Activated CD4-positive, alpha-beta memory T cell treated with anti-CD3 and anti-CD28 coated beads, Interleukin-2, amount 10 ng/mL, durations not matched to agents 7 days and 5 days (primary cell): ENCODE measurements around the gene YPEL2. TPM values are rescaled to one million over a fixed set of nuclear protein-coding genes. Genes with fewer than 3 reads are reported as not detected.

ENCODE experiments used
- CTCF ChIA-PET: fragments of 350-600 bp; sonication (Branson Sonifier 250); formaldehyde crosslinking; loops from one replicate; lab custom pipeline; 2021; ENCODE audit warnings: antibody characterized with exemption, inconsistent platforms; lab: Charles Lee
- POLR2A ChIA-PET: fragments of 350-600 bp; sonication (Branson Sonifier 250); formaldehyde crosslinking; loops from one replicate; lab custom pipeline; 2021; ENCODE audit warnings: antibody characterized with exemption; lab: Charles Lee
- DNase-seq: peaks from one replicate; pipeline ENCODE4 v3.0.0-alpha.2; 2020
- H3K27ac Mint-ChIP-seq: one replicate; pipeline ENCODE4 v1.8.0; 2021; ENCODE audit warnings: mild to moderate bottlenecking, mixed read lengths
- H3K27me3 Mint-ChIP-seq: one replicate; pipeline ENCODE4 v1.8.0; 2021; ENCODE audit warnings: mixed read lengths
- H3K36me3 Mint-ChIP-seq: one replicate; pipeline ENCODE4 v1.8.0; 2021; ENCODE audit warnings: low read depth, mixed read lengths
- H3K4me1 Mint-ChIP-seq: one replicate; pipeline ENCODE4 v1.8.0; 2021; ENCODE audit warnings: mixed read lengths
- H3K4me3 Mint-ChIP-seq: one replicate; pipeline ENCODE4 v1.8.0; 2021; ENCODE audit warnings: mild to moderate bottlenecking, mixed read lengths
- H3K9me3 Mint-ChIP-seq: one replicate; pipeline ENCODE4 v1.8.0; 2021; ENCODE audit warnings: mixed read lengths
- total RNA-seq, 2 experiments: library from RNA; stranded (reverse); gene quantifications; one replicate each; pipeline ENCODE4 v1.2.3, GENCODE V29; 2021

The YPEL2 gene
- total RNA-seq, 2 experiments from 2014 or later = 17.1 to 18.4 TPM

- H3K4me3 Mint-ChIP-seq = no peak overlapping the region
- no peaks in the 10 kb centered on the region for H3K27me3 Mint-ChIP-seq
- no peaks in the 10 kb centered on the region for H3K36me3 Mint-ChIP-seq
Measured at GRCh38 chr17:59423903-59424302, 92.4 kb downstream of the YPEL2 start.

GRCh38 chr17:59424331-59424730 lies 92.9 kb downstream of the YPEL2 start:
- H3K27me3 Mint-ChIP-seq = no peaks in the 10 kb centered on the region
- POLR2A ChIA-PET = interaction anchor here (1.2 kb wide), 1 partner anchor 95 kb away, joined by 4 read pairs; no protein-coding TSS in a partner anchor
- DNase-seq = no peak
- H3K36me3 Mint-ChIP-seq = no peaks in the 10 kb centered on the region
- H3K27ac Mint-ChIP-seq = no peak overlapping the region
- CTCF ChIA-PET = interaction anchor here (1.2 kb wide), 1 partner anchor 9 kb away, joined by 3 read pairs; no protein-coding TSS in a partner anchor
- H3K4me1 Mint-ChIP-seq = peaks cover 26% of the 10 kb centered on the region
- no peak overlapping the region for H3K4me3 Mint-ChIP-seq
- no peaks in the 10 kb centered on the region for H3K9me3 Mint-ChIP-seq

More at GRCh38 chr17:59423903-59424302, 92.4 kb downstream of the YPEL2 start:
- DNase-seq = no peak
- ChIA-PET POLR2A (interaction anchor here (1.1 kb wide), 1 partner anchor 9 kb away, joined by 3 read pairs; no protein-coding TSS in a partner anchor), CTCF (interaction anchor here (0.8 to 1.3 kb wide), 4 partner anchors 8 to 16 kb away, joined by 3 to 4 read pairs (median 3); no protein-coding TSS in a partner anchor)
- Mint-ChIP-seq H3K27ac (no peak overlapping the region), H3K9me3 (no peaks in the 10 kb centered on the region), H3K4me1 (peaks cover 26% of the 10 kb centered on the region)

- no peak overlapping the region for H3K27ac Mint-ChIP-seq
- H3K4me3 Mint-ChIP-seq = no peak overlapping the region
- H3K9me3 Mint-ChIP-seq = no peaks in the 10 kb centered on the region
- H3K4me1 Mint-ChIP-seq = peaks cover 26% of the 10 kb centered on the region
- H3K27me3 Mint-ChIP-seq = no peaks in the 10 kb centered on the region
- POLR2A ChIA-PET = interaction anchor here (0.7 to 1.2 kb wide), 2 partner anchors 59 to 96 kb away, joined by 3 to 4 read pairs; no protein-coding TSS in a partner anchor
- DNase-seq = no peak
- H3K36me3 Mint-ChIP-seq = no peaks in the 10 kb centered on the region
- CTCF ChIA-PET = interaction anchor here (3.1 kb wide), 1 partner anchor 95 kb away, joined by 12 read pairs; no protein-coding TSS in a partner anchor
Measured at GRCh38 chr17:59425085-59425931, 93.9 kb downstream of the YPEL2 start.

- no peaks in the 10 kb centered on the region for H3K36me3 Mint-ChIP-seq
- H3K27ac Mint-ChIP-seq = no peak overlapping the region
- POLR2A ChIA-PET = no interaction called here
Measured at GRCh38 chr17:59426031-59426430, 94.6 kb downstream of the YPEL2 start.

GRCh38 chr17:59427425-59427921 lies 96.0 kb downstream of the YPEL2 start:
- Mint-ChIP-seq H3K36me3 (no peaks in the 10 kb centered on the region), H3K4me1 (peaks cover 31% of the 10 kb centered on the region), H3K27ac (no peak overlapping the region), H3K27me3 (no peaks in the 10 kb centered on the region), H3K9me3 (peaks cover 2% of the 10 kb centered on the region), H3K4me3 (no peak overlapping the region)
- ChIA-PET POLR2A (interaction anchor here (0.9 to 1.6 kb wide), 9 partner anchors 12 to 112 kb away, joined by 3 to 9 read pairs (median 3); no protein-coding TSS in a partner anchor), CTCF (interaction anchor here (0.6 to 3.1 kb wide), 11 partner anchors 10 to 117 kb away, joined by 3 to 12 read pairs (median 4); no protein-coding TSS in a partner anchor)
- DNase-seq = peak; percentile 29

More at GRCh38 chr17:59426031-59426430, 94.6 kb downstream of the YPEL2 start:
- H3K4me1 Mint-ChIP-seq = peaks cover 26% of the 10 kb centered on the region
- CTCF ChIA-PET = interaction anchor here (0.7 to 3.1 kb wide), 5 partner anchors 15 to 115 kb away, joined by 3 to 12 read pairs (median 7); no protein-coding TSS in a partner anchor
- H3K27me3 Mint-ChIP-seq = no peaks in the 10 kb centered on the region
- no peaks in the 10 kb centered on the region for H3K9me3 Mint-ChIP-seq
- H3K4me3 Mint-ChIP-seq = no peak overlapping the region
- no peak for DNase-seq

GRCh38 chr17:59427996-59428395 lies 96.5 kb downstream of the YPEL2 start:
- CTCF ChIA-PET = interaction anchor here (0.6 to 3.1 kb wide), 10 partner anchors 10 to 118 kb away, joined by 3 to 12 read pairs (median 4); no protein-coding TSS in a partner anchor
- Mint-ChIP-seq H3K4me3 (no peak overlapping the region), H3K27me3 (no peaks in the 10 kb centered on the region), H3K4me1 (peaks cover 34% of the 10 kb centered on the region), H3K36me3 (no peaks in the 10 kb centered on the region), H3K9me3 (peaks cover 6% of the 10 kb centered on the region), H3K27ac (no peak overlapping the region)
- no peak for DNase-seq
- POLR2A ChIA-PET = interaction anchor here (0.9 to 1.6 kb wide), 7 partner anchors 12 to 98 kb away, joined by 3 to 9 read pairs (median 5); no protein-coding TSS in a partner anchor

- ChIA-PET CTCF (interaction anchor here (0.6 to 4.9 kb wide), 3 partner anchors 12 to 1199 kb away, joined by 3 to 17 read pairs (median 5); no protein-coding TSS in a partner anchor), POLR2A (interaction anchor here (1.4 to 1.5 kb wide), 2 partner anchors 74 to 99 kb away, joined by 3 to 5 read pairs; no protein-coding TSS in a partner anchor)
- H3K9me3 Mint-ChIP-seq = peaks cover 6% of the 10 kb centered on the region
- DNase-seq = no peak
- no peak overlapping the region for H3K27ac Mint-ChIP-seq
- no peaks in the 10 kb centered on the region for H3K27me3 Mint-ChIP-seq
- H3K4me1 Mint-ChIP-seq = peaks cover 34% of the 10 kb centered on the region
- H3K36me3 Mint-ChIP-seq = no peaks in the 10 kb centered on the region
- H3K4me3 Mint-ChIP-seq = no peak overlapping the region
Measured at GRCh38 chr17:59428916-59429485, 97.5 kb downstream of the YPEL2 start.

GRCh38 chr17:59431601-59432000 lies 100.1 kb downstream of the YPEL2 start:
- DNase-seq = no peak
- POLR2A ChIA-PET = interaction anchor here (0.7 kb wide), 1 partner anchor 82 kb away, joined by 3 read pairs; no protein-coding TSS in a partner anchor
- Mint-ChIP-seq H3K4me3 (no peak overlapping the region), H3K36me3 (no peaks in the 10 kb centered on the region), H3K27me3 (no peaks in the 10 kb centered on the region), H3K9me3 (peaks cover 6% of the 10 kb centered on the region), H3K4me1 (peaks cover 42% of the 10 kb centered on the region), H3K27ac (no peak overlapping the region)
- CTCF ChIA-PET = interaction anchor here (1.2 to 4.9 kb wide), 3 partner anchors 8 to 102 kb away, joined by 4 to 17 read pairs (median 9); no protein-coding TSS in a partner anchor

- CTCF ChIA-PET = interaction anchor here (1.3 to 4.9 kb wide), 4 partner anchors 8 to 122 kb away, joined by 3 to 17 read pairs (median 8); no protein-coding TSS in a partner anchor
- Mint-ChIP-seq H3K27ac (no peak overlapping the region), H3K9me3 (peaks cover 6% of the 10 kb centered on the region), H3K4me3 (no peak overlapping the region), H3K27me3 (no peaks in the 10 kb centered on the region), H3K4me1 (peaks cover 45% of the 10 kb centered on the region), H3K36me3 (no peaks in the 10 kb centered on the region)
- no peak for DNase-seq
- POLR2A ChIA-PET = interaction anchor here (0.6 to 1.4 kb wide), 2 partner anchors 9 to 17 kb away, joined by 3 to 5 read pairs; no protein-coding TSS in a partner anchor
Measured at GRCh38 chr17:59432657-59433056, 101.2 kb downstream of the YPEL2 start.

GRCh38 chr17:59433586-59433985 lies 102.1 kb downstream of the YPEL2 start:
- ChIA-PET POLR2A (no interaction called here), CTCF (interaction anchor here (1.3 to 4.9 kb wide), 2 partner anchors 7 to 123 kb away, joined by 3 to 17 read pairs; no protein-coding TSS in a partner anchor)
- H3K36me3 Mint-ChIP-seq = no peaks in the 10 kb centered on the region
- no peak for DNase-seq
- no peak overlapping the region for H3K27ac Mint-ChIP-seq
- peaks cover 51% of the 10 kb centered on the region for H3K4me1 Mint-ChIP-seq
- no peaks in the 10 kb centered on the region for H3K27me3 Mint-ChIP-seq
- peaks cover 6% of the 10 kb centered on the region for H3K9me3 Mint-ChIP-seq
- H3K4me3 Mint-ChIP-seq = no peak overlapping the region

GRCh38 chr17:59434429-59434828 lies 103.0 kb downstream of the YPEL2 start:
- CTCF ChIA-PET = interaction anchor here (0.6 to 10.5 kb wide), 5 partner anchors 72 to 416 kb away, joined by 3 to 187 read pairs (median 4); partner anchors contain the start of gene YPEL2
- no peak overlapping the region for H3K4me3 Mint-ChIP-seq
- POLR2A ChIA-PET = interaction anchor here (0.6 to 2.7 kb wide), 4 partner anchors 9 to 102 kb away, joined by 3 to 10 read pairs (median 5); no protein-coding TSS in a partner anchor
- H3K27ac Mint-ChIP-seq = no peak overlapping the region
- H3K4me1 Mint-ChIP-seq = peaks cover 60% of the 10 kb centered on the region
- H3K9me3 Mint-ChIP-seq = peaks cover 6% of the 10 kb centered on the region
- H3K36me3 Mint-ChIP-seq = no peaks in the 10 kb centered on the region
- no peaks in the 10 kb centered on the region for H3K27me3 Mint-ChIP-seq
- no peak for DNase-seq
